Caco-2 (cell line): ENCODE data around the gene PSMD11. TPM values are rescaled to one million over a fixed set of nuclear protein-coding genes. Genes with fewer than 3 reads are reported as not detected.
"Not testable (repeated sequence)": the region's sequence is repeated elsewhere in the genome, so short reads cannot be mapped to it uniquely, and the experiment has no call there.

Experiments
- Bru-seq: library from RNA; stranded (reverse); fragments of 400-500 nt; gene quantifications from one replicate; lab custom pipeline; 2021; lab: Mats Ljungman, UMichigan
- BruChase-seq, 2 experiments: library from RNA; stranded (reverse); fragments of 400-500 nt; gene quantifications; one replicate each; lab custom pipeline; 2021; lab: Mats Ljungman, UMichigan
- BruUV-seq: library from RNA; stranded (reverse); fragments of 400-500 nt; replicated peaks from 2 replicates; lab custom pipeline; 2021; lab: Mats Ljungman, UMichigan
- CTCF ChIA-PET: fragments of 300-600 bp; sonication (Branson Sonifier 250); formaldehyde crosslinking; loops from one replicate; lab custom pipeline; 2022; ENCODE audit warnings: antibody characterized with exemption; lab: Charles Lee
- POLR2A ChIA-PET: fragments of 300-600 bp; sonication (Branson Sonifier 250); formaldehyde crosslinking; loops from one replicate; lab custom pipeline; 2022; ENCODE audit warnings: antibody characterized with exemption; lab: Charles Lee
- DNase-seq, 2 experiments: peaks; one replicate each; pipeline versions ENCODE4 v3.0.0 to v3.0.0-alpha.2; 2020 to 2022
- H3K27me3 ChIP-seq: replicated peaks from 2 replicates; pipeline ENCODE4 v1.6.0; 2011; ENCODE audit warnings: low read length; ENCODE audit not compliant: control insufficient read depth, insufficient read depth
- H3K36me3 ChIP-seq: 2 replicates; pipeline ENCODE4 v1.5.1; 2011; ENCODE audit warnings: low read length; ENCODE audit not compliant: control insufficient read depth, insufficient read depth
- H3K4me1 ChIP-seq: fragments of 250-450 bp; sonication (Bioruptor Pico); 2 replicates; pipeline ENCODE4 v1.5.1; 2020; ENCODE audit warnings: mild to moderate bottlenecking
- H3K4me3 ChIP-seq: 2 replicates; pipeline ENCODE4 v1.5.1; 2011; ENCODE audit warnings: low read depth, mild to moderate bottlenecking, control low read depth, low read length
- H3K9me3 ChIP-seq: fragments of 250-450 bp; sonication (Bioruptor Pico); 2 replicates; pipeline ENCODE4 v1.5.1; 2020; ENCODE audit warnings: mild to moderate bottlenecking, moderate library complexity
- H3K27ac Mint-ChIP-seq: one replicate; pipeline ENCODE4 v1.8.0; 2022; ENCODE audit warnings: mixed read lengths; ENCODE audit not compliant: unreplicated experiment
- H3K27me3 Mint-ChIP-seq: one replicate; pipeline ENCODE4 v1.8.0; 2022; ENCODE audit warnings: mixed read lengths; ENCODE audit not compliant: insufficient read depth, unreplicated experiment
- H3K36me3 Mint-ChIP-seq: one replicate; pipeline ENCODE4 v1.8.0; 2022; ENCODE audit warnings: mild to moderate bottlenecking, mixed read lengths; ENCODE audit not compliant: insufficient read depth, unreplicated experiment
- H3K4me1 Mint-ChIP-seq: one replicate; pipeline ENCODE4 v1.8.0; 2022; ENCODE audit warnings: low read depth, mixed read lengths; ENCODE audit not compliant: unreplicated experiment
- H3K4me3 Mint-ChIP-seq: one replicate; pipeline ENCODE4 v1.8.0; 2022; ENCODE audit warnings: mild to moderate bottlenecking, moderate library complexity, mixed read lengths; ENCODE audit not compliant: unreplicated experiment
- H3K9me3 Mint-ChIP-seq: one replicate; pipeline ENCODE4 v1.8.0; 2022; ENCODE audit warnings: mixed read lengths; ENCODE audit not compliant: unreplicated experiment
- CTCF ChIP-seq, 2 experiments: fragments of 200-600 bp in 1 of 2; IDR thresholded peaks; 1 replicate in 1 of 2; 2 replicates in 1 of 2; pipeline versions ENCODE4 v1.5.1 to v1.8.0; 2011 to 2022; ENCODE audit warnings: antibody characterized with exemption in 1 of 2, control low read depth in 1 of 2, inconsistent platforms in 1 of 2, low read depth in 1 of 2, low read length in 1 of 2, mild to moderate bottlenecking in 1 of 2, moderate library complexity in 1 of 2; ENCODE audit not compliant: insufficient read depth in 1 of 2, severe bottlenecking in 1 of 2, unreplicated experiment in 1 of 2
- intact Hi-C: fragments of 100-400 bp; cut with micrococcal nuclease; formaldehyde crosslinking; loops from one replicate; pipeline ENCODE4 v1.10.0; 2022; ENCODE audit not compliant: unreplicated experiment
- long read RNA-seq: library from polyadenylated mRNA; stranded (forward); transcript quantifications from one replicate; pipeline ENCODE4 v2.0.0, GENCODE V29; 2022
- total RNA-seq: library from RNA; stranded (reverse); gene quantifications from 2 replicates; pipeline ENCODE4 v1.2.3, GENCODE V29; 2022

The PSMD11 gene
- total RNA-seq, result 198 and 208 TPM in 2 replicates
- percentile 94 among the genes with signal in this experiment for Bru-seq, nascent RNA
- percentile 96 among the genes with signal in this experiment for BruChase-seq, experiment 1, labeled RNA remaining after a 2-hour chase
- BruChase-seq, experiment 2, labeled RNA remaining after a 6-hour chase, result percentile 98 among the genes with signal in this experiment
- long read RNA-seq, full-length matches to known transcripts, result 660 of 715 reads
- long read RNA-seq, partial matches to known transcripts, result 18 of 715 reads
- long read RNA-seq, other reads (novel, unspliced or antisense), result 37 of 715 reads

- peaks cover 22% of the 10 kb centered on the region for H3K4me1 Mint-ChIP-seq
- no peaks in the 10 kb centered on the region for H3K27me3 ChIP-seq
- no peaks in the 10 kb centered on the region for H3K9me3 ChIP-seq
- peak within 1 kb of the TSS; percentile 37 for H3K27ac Mint-ChIP-seq
- TSS peak; percentile 92 for BruUV-seq
- CTCF ChIA-PET, result interaction anchor here (0.7 to 1.8 kb wide), 22 partner anchors 12 to 554 kb away, joined by 3 to 14 read pairs (median 4); partner anchors contain the start of gene CDK5R1
- peak; percentile 99 for DNase-seq
- peaks cover 51% of the 10 kb centered on the region for H3K36me3 Mint-ChIP-seq
- no peaks in the 10 kb centered on the region; the same call in 1 of the 2 replicates for H3K36me3 ChIP-seq
- POLR2A ChIA-PET, result interaction anchor here (0.6 to 1.5 kb wide), 9 partner anchors 14 to 239 kb away, joined by 3 to 18 read pairs (median 4); partner anchors contain the start of gene CDK5R1
- peak within 1 kb of the TSS; percentile 93 for H3K4me3 ChIP-seq
- peak; percentile 95 to 98 for TF ChIP-seq CTCF (IDR thresholded peaks at IDR 0.05; ENCODE audit: insufficient read depth in 1 of 2, low read depth in 1 of 2, low read length in 1 of 2, severe bottlenecking in 1 of 2, unreplicated experiment in 1 of 2)
- H3K4me1 ChIP-seq, result peaks cover 20% of the 10 kb centered on the region
- no peaks in the 10 kb centered on the region for H3K27me3 Mint-ChIP-seq
- peak within 1 kb of the TSS; percentile 75 for H3K4me3 Mint-ChIP-seq
- H3K9me3 Mint-ChIP-seq, result no peaks in the 10 kb centered on the region
- intact Hi-C loops, result loop anchor here (5.0 kb wide), 3 partner anchors 47 to 192 kb away; partner anchors contain the start of gene ZNF207
These were observed at the start of gene PSMD11 for GRCh38 chr17:32444301-32445073. Gene PSMD11 (plus strand): TSS chr17:32444510. CDS start chr17:32444524, 14 bp downstream.

- no peaks in the 10 kb centered on the region for H3K27me3 ChIP-seq
- peaks cover 5% of the 10 kb centered on the region for H3K4me1 ChIP-seq
- no peak for TF ChIP-seq CTCF (IDR thresholded peaks at IDR 0.05; ENCODE audit: insufficient read depth in 1 of 2, low read depth in 1 of 2, low read length in 1 of 2, severe bottlenecking in 1 of 2, unreplicated experiment in 1 of 2)
- Mint-ChIP-seq H3K27me3 (no peaks in the 10 kb centered on the region), H3K27ac (peak overlapping the region; percentile 53), H3K36me3 (peaks cover 13% of the 10 kb centered on the region), H3K4me3 (peak overlapping the region; percentile 17), H3K9me3 (no peaks in the 10 kb centered on the region), H3K4me1 (peaks cover 15% of the 10 kb centered on the region)
- no peaks in the 10 kb centered on the region for H3K9me3 ChIP-seq
- intact Hi-C loops, result loop anchor here (5.0 kb wide), 1 partner anchor 46 kb away; the partner anchor contains the start of gene PSMD11
- H3K36me3 ChIP-seq, result no peaks in the 10 kb centered on the region
- DNase-seq, result peak; percentile 55 to 73
- ChIA-PET POLR2A (interaction anchor here (1.0 to 1.2 kb wide), 3 partner anchors 10 to 48 kb away, joined by 6 to 18 read pairs (median 7); partner anchors contain the start of gene PSMD11), CTCF (interaction anchor here (0.6 to 0.9 kb wide), 2 partner anchors 48 to 65 kb away, joined by 5 to 14 read pairs; partner anchors contain the start of gene PSMD11)
- H3K4me3 ChIP-seq, result no peak overlapping the region
- no TSS peak for BruUV-seq
These were observed 48.0 kb upstream of the PSMD11 start for GRCh38 chr17:32396343-32396742.

- no peaks in the 10 kb centered on the region for H3K9me3 ChIP-seq
- TF ChIP-seq CTCF (IDR thresholded peaks at IDR 0.05; ENCODE audit: insufficient read depth in 1 of 2, low read depth in 1 of 2, low read length in 1 of 2, severe bottlenecking in 1 of 2, unreplicated experiment in 1 of 2), result no peak
- H3K4me3 Mint-ChIP-seq, result no peak overlapping the region
- POLR2A ChIA-PET, result no interaction called here
- H3K4me1 ChIP-seq, result peaks cover 5% of the 10 kb centered on the region
- no peak overlapping the region for H3K4me3 ChIP-seq
- intact Hi-C loops, result loop anchor here (5.0 kb wide), 1 partner anchor 43 kb away; the partner anchor contains the start of gene PSMD11
- no peaks in the 10 kb centered on the region for H3K27me3 ChIP-seq
- H3K27ac Mint-ChIP-seq, result no peak overlapping the region
- no peak for DNase-seq
- BruUV-seq, result no TSS peak
- H3K27me3 Mint-ChIP-seq, result no peaks in the 10 kb centered on the region
- H3K36me3 Mint-ChIP-seq, result peaks cover 13% of the 10 kb centered on the region
- H3K9me3 Mint-ChIP-seq, result no peaks in the 10 kb centered on the region
- no peaks in the 10 kb centered on the region for H3K36me3 ChIP-seq
- H3K4me1 Mint-ChIP-seq, result peaks cover 20% of the 10 kb centered on the region
- CTCF ChIA-PET, result no interaction called here
These were observed 45.4 kb upstream of the PSMD11 start for GRCh38 chr17:32398946-32399345.

GRCh38 chr17:32410085-32410484 is 34.2 kb upstream of the PSMD11 start:
- H3K4me3 ChIP-seq, POLR2A ChIA-PET, intact Hi-C loops, H3K4me1 Mint-ChIP-seq, DNase-seq, BruUV-seq, H3K4me1 ChIP-seq, H3K36me3 ChIP-seq, H3K27me3 Mint-ChIP-seq, H3K27me3 ChIP-seq, CTCF ChIA-PET, H3K36me3 Mint-ChIP-seq, H3K27ac Mint-ChIP-seq, H3K9me3 ChIP-seq, H3K9me3 Mint-ChIP-seq, H3K4me3 Mint-ChIP-seq: not testable (repeated sequence)
